Endothelial cell of umbilical vein (primary cell): ENCODE results near the gene HOXA4. TPM values are rescaled to one million over a fixed set of nuclear protein-coding genes. Genes with fewer than 3 reads are reported as not detected.

Experiments
- BruUV-seq: library from RNA; stranded (reverse); fragments of 400-500 nt; replicated peaks from 2 replicates; lab custom pipeline; 2021; lab: Mats Ljungman, UMichigan
- CTCF ChIA-PET: fragments of 300-600, 350-600 bp; sonication (Branson Sonifier 250); formaldehyde crosslinking; loops from one replicate; lab custom pipeline; 2021; ENCODE audit warnings: antibody characterized with exemption, inconsistent platforms; lab: Charles Lee
- POLR2A ChIA-PET: fragments of 300-600, 350-600 bp; sonication (Branson Sonifier 250); formaldehyde crosslinking; loops from one replicate; lab custom pipeline; 2021; ENCODE audit warnings: antibody characterized with exemption, inconsistent platforms; lab: Charles Lee
- DNase-seq: peaks from one replicate; pipeline ENCODE4 v3.0.0-alpha.2; 2011; ENCODE audit warnings: low read depth, low spot score
- FAIRE-seq: peaks from 2 replicates; lab custom pipeline; 2011; peaks lifted over from hg19 to GRCh38; lab: Jason Lieb, UNC
- H2AFZ ChIP-seq: 2 replicates; pipeline ENCODE4 v1.6.0; 2012; ENCODE audit warnings: low read depth, low read length, control low read depth, inconsistent platforms
- H3K27ac ChIP-seq: 2 replicates; pipeline ENCODE4 v1.5.1; 2011; ENCODE audit warnings: low read depth, mild to moderate bottlenecking, control low read depth, low read length, moderate library complexity; ENCODE audit not compliant: insufficient read depth
- H3K27me3 ChIP-seq, 2 experiments: 2 replicates each; pipeline versions ENCODE4 v1.6.0 to v1.6.1; 2011; ENCODE audit warnings: low read length in 2 of 2, mixed read lengths in 1 of 2; ENCODE audit not compliant: control insufficient read depth in 2 of 2, insufficient read depth in 2 of 2
- H3K36me3 ChIP-seq, 2 experiments: 2 replicates in 1 of 2; 3 replicates in 1 of 2; pipeline ENCODE4 v1.5.1; 2011; ENCODE audit warnings: low read length in 2 of 2, mild to moderate bottlenecking in 1 of 2, moderate library complexity in 1 of 2; ENCODE audit not compliant: control insufficient read depth in 2 of 2, insufficient read depth in 2 of 2; ENCODE audit errors: extremely low read depth in 1 of 2
- H3K4me1 ChIP-seq: 3 replicates; pipeline ENCODE4 v1.5.1; 2011; ENCODE audit warnings: mild to moderate bottlenecking, low read length; ENCODE audit not compliant: control insufficient read depth, insufficient read depth; ENCODE audit errors: extremely low read depth
- H3K4me2 ChIP-seq: 2 replicates; pipeline ENCODE4 v1.6.1; 2011; ENCODE audit warnings: low read length, control low read depth, mixed read lengths; ENCODE audit not compliant: insufficient read depth
- H3K4me3 ChIP-seq, 3 experiments: fragments of 200-600 bp in 1 of 3; sonication (generic), shearing (Covaris generic) in 1 of 3; replicated peaks in 1 of 3; 2 replicates each; pipeline ENCODE4 v1.5.1; 2011 to 2016; ENCODE audit warnings: control low read depth in 3 of 3, low read length in 3 of 3, mild to moderate bottlenecking in 2 of 3, inconsistent platforms in 1 of 3, low read depth in 1 of 3, moderate library complexity in 1 of 3; ENCODE audit not compliant: insufficient read depth in 1 of 3
- H3K79me2 ChIP-seq: 2 replicates; pipeline ENCODE4 v1.6.0; 2012; ENCODE audit warnings: low read length, inconsistent platforms; ENCODE audit not compliant: control insufficient read depth, insufficient read depth
- H3K9ac ChIP-seq: replicated peaks from 2 replicates; pipeline ENCODE3; 2011; ENCODE audit warnings: low read length, control low read depth; ENCODE audit not compliant: insufficient read depth; ENCODE audit errors: extremely low read depth
- H3K9me1 ChIP-seq: replicated peaks from 3 replicates; pipeline ENCODE4 v1.6.0; 2011; ENCODE audit warnings: mild to moderate bottlenecking, low read length; ENCODE audit not compliant: control insufficient read depth, insufficient read depth; ENCODE audit errors: extremely low read depth
- H3K9me3 ChIP-seq: replicated peaks from 2 replicates; pipeline ENCODE4 v1.5.1; 2012; ENCODE audit warnings: low read length, inconsistent platforms; ENCODE audit not compliant: control insufficient read depth, insufficient read depth
- H4K20me1 ChIP-seq: replicated peaks from 2 replicates; pipeline ENCODE3; 2011; ENCODE audit warnings: mild to moderate bottlenecking, low read length; ENCODE audit not compliant: control insufficient read depth, insufficient read depth; ENCODE audit errors: extremely low read depth
- EZH2 ChIP-seq: IDR thresholded peaks from 2 replicates; pipeline ENCODE4 v1.6.1; 2012; ENCODE audit warnings: borderline replicate concordance, low read depth, mild to moderate bottlenecking, moderate library complexity, low read length, inconsistent platforms; ENCODE audit not compliant: severe bottlenecking
- FOS ChIP-seq: IDR thresholded peaks from 2 replicates; pipeline ENCODE4 v1.6.1; 2011; ENCODE audit warnings: mild to moderate bottlenecking, low read length, moderate library complexity, borderline replicate concordance; ENCODE audit not compliant: insufficient read depth
- GATA2 ChIP-seq: IDR thresholded peaks from 2 replicates; pipeline ENCODE4 v1.7.0; 2011; ENCODE audit warnings: low read depth, mild to moderate bottlenecking, moderate library complexity, mixed read lengths, low read length; ENCODE audit not compliant: insufficient read length, insufficient read depth
- JUN ChIP-seq: IDR thresholded peaks from 2 replicates; pipeline ENCODE4 v1.6.1; 2011; ENCODE audit warnings: borderline replicate concordance, low read depth; ENCODE audit not compliant: insufficient read length, insufficient read depth
- MYC ChIP-seq: IDR thresholded peaks from one replicate; pipeline ENCODE4 v1.6.1; 2011; ENCODE audit warnings: mild to moderate bottlenecking, low read depth, low read length
- POLR2A ChIP-seq: IDR thresholded peaks from 2 replicates; pipeline ENCODE4 v1.6.1; 2012; ENCODE audit warnings: low read depth, mild to moderate bottlenecking, control low read depth, low read length
- dilution Hi-C: fragments of 300-500 bp; cut with MboI; formaldehyde crosslinking; loops from one replicate; pipeline ENCODE4 v1.15.0; 2019; ENCODE audit warnings: low sequenced_read_pairs; ENCODE audit not compliant: extremely low pct_ligation_motif_present
- intact Hi-C: fragments of 100-400 bp; cut with micrococcal nuclease; formaldehyde crosslinking; loops from one replicate; pipeline ENCODE4 v1.10.0; 2022
- polyA plus RNA-seq, 4 experiments: library from polyadenylated mRNA; depleted of rRNA in 3 of 4; stranded (reverse) in 3 of 4; unstranded in 1 of 4; fragments of >200 nt; gene quantifications; 2 replicates each; pipeline versions ENCODE4 v1.2.1 to v1.2.3, GENCODE V29; 2011 to 2012; ENCODE audit warnings: missing spikeins in 1 of 4
- total RNA-seq: library from RNA; stranded (reverse); gene quantifications from 2 replicates; pipeline ENCODE4 v1.2.3, GENCODE V29; 2021
- TF ChIP-seq, protein P1 (sequence below), 2 donors: IDR thresholded peaks; 1 replicate in 1 of 2; 2 replicates in 1 of 2; pipeline ENCODE4 v1.5.1; 2011; ENCODE audit warnings: low read length in 2 of 2, mild to moderate bottlenecking in 2 of 2, moderate library complexity in 2 of 2, control low read depth in 1 of 2, inconsistent platforms in 1 of 2, low read depth in 1 of 2; ENCODE audit not compliant: insufficient read depth in 1 of 2; ENCODE audit errors: extremely low read depth in 1 of 2

HOXA4 gene
- total and polyA plus RNA-seq, 2 donors (not counting 3 experiments of a cell fraction or from before 2014, with no cell fraction given), result 4.9 to 8.1 TPM

DNA sequence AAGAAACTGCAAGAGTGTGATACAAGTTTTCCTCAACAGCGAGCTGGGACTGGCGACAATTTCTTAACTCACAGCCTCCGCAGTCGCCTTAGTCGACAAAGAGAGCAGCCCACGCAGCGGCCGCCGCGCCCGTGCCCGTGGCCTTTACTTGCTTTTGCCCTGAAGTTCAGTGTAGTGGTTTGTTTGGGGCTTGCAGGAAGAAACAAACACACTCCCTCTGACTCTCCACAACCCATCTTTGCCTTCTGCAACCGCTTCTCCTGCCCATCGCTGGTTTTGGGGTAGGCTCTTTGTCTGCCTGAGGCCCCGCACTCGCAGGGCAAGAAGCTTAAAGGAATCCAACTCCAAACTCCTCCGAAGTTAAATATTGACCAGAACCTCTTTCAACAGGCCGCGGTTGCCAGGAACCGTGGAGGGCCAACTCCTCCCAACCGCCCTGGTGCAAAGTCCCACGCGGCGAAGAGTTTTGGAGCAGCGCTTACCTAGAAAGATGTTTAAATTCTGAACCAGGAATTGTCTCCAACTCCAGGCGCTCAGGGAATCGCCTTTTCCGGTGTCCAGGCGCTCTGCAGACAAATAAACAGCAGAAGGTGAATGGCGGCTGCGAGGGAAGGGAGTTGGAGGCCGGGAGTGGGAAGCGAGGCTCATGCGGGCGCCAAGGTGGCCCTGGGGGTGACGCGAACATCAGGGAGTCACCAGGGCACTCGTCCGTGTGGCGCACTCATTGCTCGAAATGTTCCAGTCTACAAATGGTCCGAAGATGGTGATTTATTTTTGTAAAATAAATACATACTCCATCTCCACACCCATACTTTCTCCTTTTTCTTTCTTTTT is 8.3 kb downstream of the HOXA4 start:
- peaks cover 88% of the 10 kb centered on the region for H3K4me1 ChIP-seq
- ChIA-PET POLR2A (interaction anchor here (1.2 kb wide), 1 partner anchor 23 kb away, joined by 4 read pairs; no protein-coding TSS in a partner anchor), CTCF (interaction anchor here (0.7 to 9.1 kb wide), 5 partner anchors 16 to 40 kb away, joined by 3 to 70 read pairs (median 3); no protein-coding TSS in a partner anchor)
- no peaks in the 10 kb centered on the region for H3K27me3 ChIP-seq
- peak overlapping the region; percentile 96 for H3K27ac ChIP-seq
- peak overlapping the region; percentile 9 to 68 (median 15) for H3K4me3 ChIP-seq
- FAIRE-seq, result peak; percentile 78
- H3K36me3 ChIP-seq, result no peaks in the 10 kb centered on the region
- intact Hi-C loops, result no loop called here
- no TSS peak for BruUV-seq
- peak overlapping the region; percentile 81 for H3K9ac ChIP-seq
- dilution Hi-C loops, result no loop called here
- no peaks in the 10 kb centered on the region for H4K20me1 ChIP-seq
- DNase-seq, result no peak
- H2AFZ ChIP-seq, result peak overlapping the region; percentile 3
- H3K9me3 ChIP-seq, result no peaks in the 10 kb centered on the region
- peaks cover 68% of the 10 kb centered on the region for H3K79me2 ChIP-seq
- peak overlapping the region; percentile 92 for H3K4me2 ChIP-seq
- H3K9me1 ChIP-seq, result no peaks in the 10 kb centered on the region
- TF ChIP-seq POLR2A, result peak; percentile 24
- no peak for TF ChIP-seq FOS

DNA sequence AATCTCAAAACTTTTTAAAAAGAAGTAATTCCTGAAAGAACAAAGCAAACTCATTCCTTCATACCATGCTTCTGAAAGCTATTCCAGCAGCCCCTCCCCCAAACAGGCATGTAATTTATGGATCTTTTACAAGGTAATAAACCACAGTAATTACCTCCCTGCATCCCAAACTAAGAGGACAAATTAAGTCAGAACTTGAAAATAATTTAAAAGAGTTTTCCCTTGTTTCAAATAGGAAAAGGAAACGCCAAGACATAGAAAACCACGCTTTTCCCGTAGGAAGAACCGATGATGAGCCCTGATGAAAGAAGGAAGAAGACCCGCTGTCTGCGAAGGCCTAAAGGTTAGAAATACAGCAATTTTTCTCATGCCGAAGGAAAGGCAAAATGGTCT is 8.9 kb downstream of the HOXA4 start:
- dilution Hi-C loops (no loop called here), intact Hi-C loops (no loop called here)
- no peaks in the 10 kb centered on the region for H3K27me3 ChIP-seq
- peak overlapping the region; percentile 96 for H3K27ac ChIP-seq
- H3K4me1 ChIP-seq, result peaks cover 94% of the 10 kb centered on the region
- FAIRE-seq, result no peak
- H4K20me1 ChIP-seq, result no peaks in the 10 kb centered on the region
- H3K9me3 ChIP-seq, result no peaks in the 10 kb centered on the region
- no peak overlapping the region for H2AFZ ChIP-seq
- no peak for DNase-seq
- H3K36me3 ChIP-seq, result no peaks in the 10 kb centered on the region
- H3K9ac ChIP-seq, result peak overlapping the region; percentile 81
- peak overlapping the region; percentile 92 for H3K4me2 ChIP-seq
- no TSS peak for BruUV-seq
- H3K79me2 ChIP-seq, result peaks cover 70% of the 10 kb centered on the region
- no peaks in the 10 kb centered on the region for H3K9me1 ChIP-seq
- CTCF ChIA-PET, result interaction anchor here (0.8 to 9.1 kb wide), 2 partner anchors 15 to 40 kb away, joined by 3 to 70 read pairs; no protein-coding TSS in a partner anchor
- peak overlapping the region in 2 of 3 experiments; percentile 9 to 68 for H3K4me3 ChIP-seq
- no peak for TF ChIP-seq POLR2A
- TF ChIP-seq MYC, result no peak
- TF ChIP-seq GATA2, result no peak
- TF ChIP-seq EZH2, result no peak
- TF ChIP-seq, protein P1, sequence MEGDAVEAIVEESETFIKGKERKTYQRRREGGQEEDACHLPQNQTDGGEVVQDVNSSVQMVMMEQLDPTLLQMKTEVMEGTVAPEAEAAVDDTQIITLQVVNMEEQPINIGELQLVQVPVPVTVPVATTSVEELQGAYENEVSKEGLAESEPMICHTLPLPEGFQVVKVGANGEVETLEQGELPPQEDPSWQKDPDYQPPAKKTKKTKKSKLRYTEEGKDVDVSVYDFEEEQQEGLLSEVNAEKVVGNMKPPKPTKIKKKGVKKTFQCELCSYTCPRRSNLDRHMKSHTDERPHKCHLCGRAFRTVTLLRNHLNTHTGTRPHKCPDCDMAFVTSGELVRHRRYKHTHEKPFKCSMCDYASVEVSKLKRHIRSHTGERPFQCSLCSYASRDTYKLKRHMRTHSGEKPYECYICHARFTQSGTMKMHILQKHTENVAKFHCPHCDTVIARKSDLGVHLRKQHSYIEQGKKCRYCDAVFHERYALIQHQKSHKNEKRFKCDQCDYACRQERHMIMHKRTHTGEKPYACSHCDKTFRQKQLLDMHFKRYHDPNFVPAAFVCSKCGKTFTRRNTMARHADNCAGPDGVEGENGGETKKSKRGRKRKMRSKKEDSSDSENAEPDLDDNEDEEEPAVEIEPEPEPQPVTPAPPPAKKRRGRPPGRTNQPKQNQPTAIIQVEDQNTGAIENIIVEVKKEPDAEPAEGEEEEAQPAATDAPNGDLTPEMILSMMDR (IDR thresholded peaks at IDR 0.05; ENCODE audit: extremely low read depth in 1 of 2, insufficient read depth in 1 of 2, low read depth in 1 of 2, low read length in 2 of 2), result no peak
- no peak for TF ChIP-seq JUN
- no peak for TF ChIP-seq FOS
- POLR2A ChIA-PET, result interaction anchor here (1.2 to 1.5 kb wide), 2 partner anchors 22 to 24 kb away, joined by 4 read pairs; no protein-coding TSS in a partner anchor
